ENCODE measurements around the gene RCAN1.
"Not testable (repeated sequence)": the region's sequence is repeated elsewhere in the genome, so short reads cannot be mapped to it uniquely, and the experiment has no call there.

The RCAN1 gene

GRCh38 chr21:34621434-34622350 is 6.8 kb upstream of the RCAN1 start:
- no peak for DNase-seq

GRCh38 chr21:34619841-34620665 is 5.1 kb upstream of the RCAN1 start:
- DNase-seq: no peak

- DNase-seq: no peak
These were observed 4.0 kb upstream of the RCAN1 start for GRCh38 chr21:34618941-34619340.

GRCh38 chr21:34617753-34618339 is 2.9 kb upstream of the RCAN1 start:
- no peak for DNase-seq

GRCh38 chr21:34615487-34615814 is 538 bp upstream of the RCAN1 start:
- no peak for DNase-seq

DNA sequence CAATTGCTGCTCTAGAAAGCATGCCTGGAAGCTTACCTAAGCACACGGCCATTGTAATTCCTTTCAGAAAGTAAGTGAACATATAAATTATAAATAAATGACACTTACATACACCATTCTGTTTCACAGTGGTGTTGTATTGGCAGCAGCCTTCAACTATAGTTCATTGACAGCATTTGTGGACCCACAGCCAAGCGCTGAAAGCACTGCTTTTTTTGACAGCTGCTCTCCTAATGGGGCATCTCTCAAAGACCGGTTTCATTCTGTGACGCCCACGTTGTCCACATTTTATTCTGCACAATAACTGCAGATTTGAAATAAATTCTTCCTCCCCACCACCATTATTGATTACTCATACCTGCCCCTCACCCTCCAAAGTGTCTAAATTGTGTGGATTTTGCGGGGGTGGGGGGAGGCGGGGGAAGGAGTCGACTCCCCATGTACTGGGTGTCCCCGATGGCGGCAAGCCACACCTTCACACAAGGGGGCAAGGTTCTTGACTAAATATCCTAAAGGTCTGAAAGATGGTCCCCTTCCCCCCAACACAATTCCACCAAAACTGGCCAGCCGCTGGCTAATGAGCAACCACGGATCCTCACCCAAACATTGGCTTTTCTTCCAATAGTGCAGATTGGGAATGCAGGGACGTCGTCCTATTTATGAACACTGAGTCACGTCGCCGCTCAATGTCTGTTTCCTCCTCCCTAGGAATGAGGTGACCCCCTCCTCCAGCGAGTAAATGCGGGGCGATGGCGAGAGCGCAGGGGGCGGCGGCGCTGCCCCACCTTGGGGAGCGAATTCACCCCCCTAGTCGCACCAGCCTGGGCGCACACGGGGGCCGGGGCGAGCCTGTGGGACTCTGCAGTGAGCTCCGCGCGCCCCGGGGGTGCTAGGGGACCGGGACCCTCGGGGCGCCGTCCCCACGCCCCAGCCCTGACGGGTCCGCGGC is 960 bp downstream of the RCAN1 start:
- DNase-seq: peak; percentile 5

GRCh38 chr21:34612557-34612956 is 2.4 kb downstream of the RCAN1 start:
- no peak for DNase-seq

DNA sequence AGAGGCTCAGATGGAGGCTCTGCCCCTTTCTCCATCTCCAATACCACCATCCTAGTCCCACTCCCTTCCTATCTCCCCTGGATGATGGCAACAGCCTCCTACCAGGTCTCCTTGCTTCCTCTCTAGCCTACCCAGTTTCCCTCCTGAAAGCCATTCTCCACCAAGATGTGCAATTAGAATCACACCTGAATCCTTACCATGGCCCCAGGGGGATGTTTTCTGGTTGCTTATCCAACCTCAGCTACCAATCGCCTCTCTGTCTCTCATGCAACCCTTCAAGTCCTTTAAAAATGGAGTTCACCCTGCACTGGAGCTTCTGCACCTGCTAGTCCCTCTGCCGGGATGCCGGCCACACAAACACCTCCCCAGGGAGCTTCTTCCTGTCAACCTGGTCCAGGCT is 2.9 kb downstream of the RCAN1 start:
- no peak for DNase-seq

DNA sequence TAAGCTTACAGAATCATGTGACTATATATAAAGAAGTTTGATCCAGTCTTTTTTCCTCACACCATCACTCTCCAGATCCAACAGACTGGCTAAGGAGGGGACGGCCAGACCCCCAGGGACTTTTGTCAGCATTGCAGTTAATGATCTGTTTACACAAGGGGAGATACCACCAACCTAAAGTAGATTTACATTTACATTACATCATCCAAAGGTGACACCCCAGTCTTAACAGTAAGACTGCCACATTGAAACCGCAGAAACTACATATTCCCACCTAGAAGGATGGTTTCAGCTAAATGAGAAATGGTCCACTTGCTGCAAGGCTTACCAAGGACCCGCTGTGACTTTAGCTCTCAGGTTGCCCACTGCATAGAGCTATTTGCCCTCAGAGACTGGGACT is 3.4 kb downstream of the RCAN1 start:
- no peak for DNase-seq

GRCh38 chr21:34609933-34610549 is 4.9 kb downstream of the RCAN1 start:
- no peak for DNase-seq

GRCh38 chr21:34609244-34609932 is 5.5 kb downstream of the RCAN1 start:
- no peak for DNase-seq

GRCh38 chr21:34607376-34607775 is 7.5 kb downstream of the RCAN1 start:
- DNase-seq: not testable (repeated sequence)

DNA sequence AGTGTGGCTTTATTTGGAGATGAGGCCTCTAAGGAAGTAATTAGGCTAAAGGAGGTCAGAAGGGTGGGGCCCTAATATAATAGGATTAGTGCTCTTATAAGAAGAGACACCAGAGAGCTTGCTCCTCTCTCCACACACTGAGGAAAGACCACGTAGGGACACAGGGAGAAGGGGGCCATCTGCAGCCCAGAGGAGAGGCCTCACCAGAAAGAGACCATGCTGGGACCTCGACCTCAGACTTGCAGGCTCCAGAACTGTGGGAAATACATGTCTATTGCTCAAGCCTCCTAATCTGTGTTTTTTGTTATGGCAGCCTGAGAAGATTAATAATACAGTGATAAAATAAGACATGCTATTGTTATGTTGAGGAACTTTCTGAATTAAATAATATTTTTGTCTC is 8.3 kb downstream of the RCAN1 start:
- DNase-seq: no peak

- no peak for DNase-seq
These were observed 8.9 kb downstream of the RCAN1 start for GRCh38 chr21:34606051-34606450.

DNA sequence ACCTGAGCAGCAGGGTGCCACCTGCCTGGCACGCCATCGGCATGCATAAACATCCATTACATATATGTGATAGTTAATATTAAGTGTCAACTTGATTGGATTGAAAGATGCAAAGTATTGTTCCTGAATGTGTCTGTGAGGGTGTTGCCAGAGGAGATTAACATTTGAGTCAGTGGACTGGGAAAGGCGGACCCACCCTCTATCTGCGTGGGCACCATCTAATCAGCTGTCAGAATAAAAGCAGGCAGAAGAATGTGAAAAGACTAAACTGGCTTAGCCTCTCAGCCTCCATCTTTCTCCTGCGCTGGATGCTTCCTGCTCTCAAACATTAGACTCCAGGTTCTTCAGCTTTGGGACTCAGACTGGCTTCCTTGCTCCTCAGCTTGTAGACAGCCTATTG is 10.0 kb downstream of the RCAN1 start:
- DNase-seq: not testable (repeated sequence)

DNA sequence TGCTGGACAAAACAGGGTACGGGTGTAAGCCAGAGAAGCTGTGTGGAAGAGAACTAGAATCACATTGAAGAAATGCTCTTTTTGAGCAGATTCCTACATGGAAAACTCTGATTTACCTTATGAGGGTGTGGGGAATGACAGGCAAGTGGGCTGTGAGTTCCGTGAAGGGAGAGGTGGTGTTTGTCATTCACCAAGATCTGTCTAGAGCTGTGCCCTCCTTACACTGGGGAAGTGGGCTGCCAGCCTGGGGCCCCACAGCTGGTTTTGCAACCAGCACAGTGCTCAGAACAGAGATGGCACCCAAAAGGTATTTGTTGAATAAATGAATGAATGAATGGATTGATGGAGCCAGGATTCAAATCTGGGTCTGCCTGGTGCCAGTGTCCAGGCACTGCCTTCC is 10.4 kb downstream of the RCAN1 start:
- no peak for DNase-seq

DNA sequence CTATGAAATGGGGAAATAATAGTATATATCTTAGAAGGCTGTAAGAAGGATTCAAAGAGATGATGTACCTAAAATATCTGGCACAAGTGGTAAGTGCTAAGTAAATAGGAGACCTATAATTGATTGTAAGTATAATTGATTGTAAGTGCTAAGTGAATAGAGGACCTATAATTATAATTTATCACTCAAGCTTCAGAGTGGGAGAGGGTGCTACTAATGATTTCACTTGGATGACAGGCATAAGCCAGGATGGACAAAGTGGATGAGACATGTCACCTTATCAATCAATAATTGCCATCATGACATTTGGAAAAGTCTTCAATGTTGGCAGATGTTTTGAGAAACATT is 11.2 kb downstream of the RCAN1 start:
- DNase-seq: no peak

- peak; percentile 65 for DNase-seq
These were observed 11.8 kb downstream of the RCAN1 start for GRCh38 chr21:34603002-34603709.

DNA sequence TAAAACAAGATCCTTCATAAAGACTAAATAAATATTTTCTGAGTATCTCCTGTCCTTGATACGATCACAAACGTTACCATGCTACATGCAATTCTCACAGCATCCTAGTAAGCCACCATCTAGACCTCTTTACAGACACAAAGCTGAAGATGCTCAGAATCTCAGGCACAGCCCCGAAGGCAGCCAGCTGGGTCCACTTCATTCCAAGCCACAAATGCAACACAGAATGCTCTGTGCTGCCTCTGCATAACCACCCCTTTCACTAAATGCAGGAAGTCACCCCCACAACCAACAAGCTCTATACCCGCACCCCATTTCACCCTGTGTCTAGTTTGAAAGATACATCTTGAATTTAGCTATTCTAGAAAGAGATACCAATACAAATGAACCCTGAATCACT is 12.9 kb downstream of the RCAN1 start:
- no peak for DNase-seq

- DNase-seq: no peak
These were observed 15.3 kb downstream of the RCAN1 start for GRCh38 chr21:34599534-34600101.
